Keratinocyte (primary cell): ENCODE measurements around the gene RTP2. TPM values are rescaled to one million over a fixed set of nuclear protein-coding genes. Genes with fewer than 3 reads are reported as not detected.
"Not testable (repeated sequence)": the region's sequence is repeated elsewhere in the genome, so short reads cannot be mapped to it uniquely, and the experiment has no call there.

Experiments
- DNase-seq: peaks from one replicate; pipeline ENCODE4 v3.0.0-alpha.2; 2011; ENCODE audit warnings: low read depth, missing footprints, low spot score
- FAIRE-seq: peaks from 2 replicates; lab custom pipeline; 2011; peaks lifted over from hg19 to GRCh38; lab: Jason Lieb, UNC
- H2AFZ ChIP-seq: 2 replicates; pipeline ENCODE4 v1.6.0; 2012; ENCODE audit warnings: low read length, control low read depth, inconsistent platforms; ENCODE audit not compliant: control insufficient read depth
- H3K27ac ChIP-seq: 2 replicates; pipeline ENCODE4 v1.5.1; 2011; ENCODE audit warnings: low read length; ENCODE audit not compliant: control insufficient read depth, insufficient read depth
- H3K27me3 ChIP-seq: 3 replicates; pipeline ENCODE4 v1.6.0; 2011; ENCODE audit warnings: low read length; ENCODE audit not compliant: control insufficient read depth, insufficient read depth; ENCODE audit errors: extremely low read depth
- H3K36me3 ChIP-seq, 2 experiments: 2 replicates in 1 of 2; 3 replicates in 1 of 2; pipeline ENCODE4 v1.5.1; 2011; ENCODE audit warnings: low read length in 2 of 2, mild to moderate bottlenecking in 1 of 2; ENCODE audit not compliant: control insufficient read depth in 2 of 2, insufficient read depth in 2 of 2; ENCODE audit errors: extremely low read depth in 1 of 2
- H3K4me1 ChIP-seq: 3 replicates; pipeline ENCODE4 v1.5.1; 2011; ENCODE audit warnings: low read length; ENCODE audit not compliant: control insufficient read depth, insufficient read depth; ENCODE audit errors: extremely low read depth
- H3K4me2 ChIP-seq: 3 replicates; pipeline ENCODE4 v1.6.0; 2011; ENCODE audit warnings: low read depth, low read length; ENCODE audit not compliant: control insufficient read depth, insufficient read depth; ENCODE audit errors: extremely low read depth
- H3K4me3 ChIP-seq, 3 experiments: fragments of 200-600 bp in 1 of 3; sonication (generic) in 1 of 3; 2 replicates in 2 of 3; 3 replicates in 1 of 3; pipeline ENCODE4 v1.5.1; 2011 to 2016; ENCODE audit warnings: low read length in 3 of 3, mild to moderate bottlenecking in 3 of 3, control low read depth in 2 of 3, inconsistent platforms in 1 of 3, low read depth in 1 of 3, mixed read lengths in 1 of 3, mixed run types in 1 of 3, moderate library complexity in 1 of 3; ENCODE audit not compliant: control insufficient read depth in 2 of 3, insufficient read depth in 2 of 3; ENCODE audit errors: extremely low read depth in 1 of 3
- H3K79me2 ChIP-seq: 2 replicates; pipeline ENCODE4 v1.6.0; 2012; ENCODE audit warnings: low read length; ENCODE audit not compliant: control insufficient read depth, insufficient read depth
- H3K9ac ChIP-seq: 3 replicates; pipeline ENCODE4 v1.6.0; 2011; ENCODE audit warnings: low read length; ENCODE audit not compliant: control insufficient read depth, insufficient read depth; ENCODE audit errors: extremely low read depth
- H3K9me1 ChIP-seq: 3 replicates; pipeline ENCODE4 v1.6.0; 2011; ENCODE audit warnings: low read length; ENCODE audit not compliant: control insufficient read depth, insufficient read depth; ENCODE audit errors: extremely low read depth
- H3K9me3 ChIP-seq: 2 replicates; pipeline ENCODE4 v1.5.1; 2012; ENCODE audit warnings: low read depth, low read length; ENCODE audit not compliant: control insufficient read depth
- H4K20me1 ChIP-seq: 3 replicates; pipeline ENCODE4 v1.6.0; 2011; ENCODE audit warnings: low read length; ENCODE audit not compliant: control insufficient read depth, insufficient read depth; ENCODE audit errors: extremely low read depth
- CTCF ChIP-seq, 3 experiments: IDR thresholded peaks in 1 of 3; conservative IDR thresholded peaks in 1 of 3; optimal IDR thresholded peaks in 1 of 3; 2 replicates in 2 of 3; 3 replicates in 1 of 3; pipeline versions ENCODE3 to v1.5.1; 2011; ENCODE audit warnings: low read length in 3 of 3, mild to moderate bottlenecking in 3 of 3, moderate library complexity in 2 of 3, control low read depth in 1 of 3, inconsistent platforms in 1 of 3; ENCODE audit not compliant: insufficient read depth in 2 of 3; ENCODE audit errors: extremely low read depth in 1 of 3
- EZH2 ChIP-seq: IDR thresholded peaks from one replicate; pipeline ENCODE4 v1.6.1; 2012; ENCODE audit warnings: inconsistent platforms, mild to moderate bottlenecking, low read length, moderate library complexity
- dilution Hi-C: fragments of 300-500 bp; cut with MboI; formaldehyde crosslinking; loops from one replicate; pipeline ENCODE4 v1.7.0; 2020; ENCODE audit warnings: low sequenced_read_pairs; ENCODE audit not compliant: extremely low pct_ligation_motif_present
- polyA plus RNA-seq, 5 experiments: library from polyadenylated mRNA; depleted of rRNA in 3 of 5; stranded (reverse) in 3 of 5; stranded (forward) in 1 of 5; unstranded in 1 of 5; fragments of >200 nt; gene quantifications; 1 replicate in 1 of 5; 2 replicates in 3 of 5; 3 replicates in 1 of 5; pipeline versions ENCODE4 v1.2.1 to v1.2.3, GENCODE V29; 2011 to 2012; ENCODE audit warnings: missing spikeins in 2 of 5, low read depth in 1 of 5, low replicate concordance in 1 of 5

The RTP2 gene
- polyA plus RNA-seq, 1 donor (not counting 4 experiments of a cell fraction or from before 2014, with no cell fraction given) = not detected

- Histone ChIP-seq H3K79me2 (no peaks in the 10 kb centered on the region), H3K27ac (no peak overlapping the region), H3K9me1 (no peaks in the 10 kb centered on the region), H3K4me1 (no peaks in the 10 kb centered on the region), H3K4me3 (no peak overlapping the region), H3K36me3 (no peaks in the 10 kb centered on the region), H3K9ac (no peak overlapping the region), H3K9me3 (peaks cover 3% of the 10 kb centered on the region), H3K27me3 (peaks cover 9% of the 10 kb centered on the region), H3K4me2 (no peak overlapping the region), H2AFZ (no peak overlapping the region), H4K20me1 (no peaks in the 10 kb centered on the region)
- TF ChIP-seq EZH2 = no peak
- no peak for TF ChIP-seq CTCF (optimal IDR thresholded peaks at IDR 0.05 in 1 of 3, IDR thresholded peaks at IDR 0.05 in 1 of 3, conservative IDR thresholded peaks at IDR 0.05 in 1 of 3; ENCODE audit: extremely low read depth in 1 of 3, insufficient read depth in 2 of 3, low read length in 3 of 3)
- FAIRE-seq (no peak), DNase-seq (no peak)
- dilution Hi-C loops = loop anchor here (25.0 kb wide), 1 partner anchor 372 kb away; no protein-coding TSS in a partner anchor
Measured at GRCh38 chr3:187684444-187684843, 17.9 kb downstream of the RTP2 start.

- not testable (repeated sequence) for H3K27me3 ChIP-seq, H2AFZ ChIP-seq, H3K9me3 ChIP-seq, H4K20me1 ChIP-seq, H3K9ac ChIP-seq, FAIRE-seq, H3K4me3 ChIP-seq, H3K27ac ChIP-seq, H3K79me2 ChIP-seq, DNase-seq, H3K36me3 ChIP-seq, H3K4me2 ChIP-seq, H3K9me1 ChIP-seq, H3K4me1 ChIP-seq
- dilution Hi-C loops = loop anchor here (25.0 kb wide), 1 partner anchor 369 kb away; no protein-coding TSS in a partner anchor
Measured at GRCh38 chr3:187681756-187682155, 20.6 kb downstream of the RTP2 start.
